ENCODE data around the gene ENAH. TPM values are rescaled to one million over a fixed set of nuclear protein-coding genes. Genes with fewer than 3 reads are reported as not detected.

The ENAH gene
- polyA plus RNA-seq, 1 of the 3 experiments (the other 2 are of a cell fraction) = 48.9 TPM

- no peak for TF ChIP-seq POLR2AphosphoS5 (IDR thresholded peaks at IDR 0.05; ENCODE audit: low read depth, low read length)
- no peak for TF ChIP-seq RCOR1 (IDR thresholded peaks at IDR 0.05; ENCODE audit: low read length)
- no peak for TF ChIP-seq YY1 (IDR thresholded peaks at IDR 0.05; ENCODE audit: low read depth)
- no peak for TF ChIP-seq TCF12 (IDR thresholded peaks at IDR 0.05)
- TF ChIP-seq CHD2 (IDR thresholded peaks at IDR 0.05; ENCODE audit: low read length, partially characterized antibody) = no peak
- no peak for TF ChIP-seq JUND (IDR thresholded peaks at IDR 0.05)
Observed at GRCh38 chr1:225534772-225535171, 118.2 kb downstream of the ENAH start (continued).

GRCh38 chr1:225534135-225534534 lies 118.8 kb downstream of the ENAH start:
- Histone ChIP-seq H3K27ac (ENCODE audit: low read depth in 2 of 2, low read length in 1 of 2) (no peak overlapping the region), H3K9ac (no peak overlapping the region), H3K9me3 (no peaks in the 10 kb centered on the region), H3K4me3 (ENCODE audit: low read depth in 2 of 2, low read length in 1 of 2) (no peak overlapping the region), H4K20me1 (ENCODE audit: insufficient read depth) (peaks cover 63% of the 10 kb centered on the region), H2AFZ (ENCODE audit: low read depth) (no peak overlapping the region), H3K79me2 (ENCODE audit: insufficient read depth) (peaks cover 98% of the 10 kb centered on the region), H3K4me2 (no peak overlapping the region), H3K36me3 (replicated peaks in 1 of 2; ENCODE audit: control insufficient read depth in 1 of 2, insufficient read depth in 2 of 2, low read length in 1 of 2) (peaks cover 44 to 45% of the 10 kb centered on the region in 2 experiments), H3K4me1 (ENCODE audit: control insufficient read depth in 1 of 2, insufficient read depth in 2 of 2, low read depth in 1 of 2, low read length in 1 of 2) (peaks cover 27 to 58% of the 10 kb centered on the region in 2 experiments; a peak in 3 of 4 replicates), H3K9me2 (no peaks in the 10 kb centered on the region), H3F3A (replicated peaks; ENCODE audit: insufficient read depth) (peaks cover 11% of the 10 kb centered on the region), H3K27me3 (ENCODE audit: insufficient read depth) (no peaks in the 10 kb centered on the region)
- 90% methylated on average over 2 of the region's 2 CpGs for whole genome bisulfite sequencing (ENCODE audit: low lambda C conversion rate)
- DNase-seq = no peak
- POLR2A ChIA-PET = no interaction called here
- CTCF ChIA-PET = interaction anchor here (1.0 to 2.4 kb wide), 4 partner anchors 9 to 244 kb away, joined by 3 to 11 read pairs (median 7); partner anchors contain the start of gene SRP9
- TF ChIP-seq MXI1 (IDR thresholded peaks at IDR 0.05; ENCODE audit: low read depth, low read length) (no peak), USF2 (IDR thresholded peaks at IDR 0.05; ENCODE audit: borderline replicate concordance, low read depth, low read length) (no peak), TEAD4 (IDR thresholded peaks at IDR 0.05; ENCODE audit: borderline replicate concordance, insufficient read depth) (no peak)

- Histone ChIP-seq H3K36me3 (replicated peaks in 1 of 2; ENCODE audit: control insufficient read depth in 1 of 2, insufficient read depth in 2 of 2, low read length in 1 of 2) (peaks cover 53 to 54% of the 10 kb centered on the region in 2 experiments), H3K27me3 (ENCODE audit: insufficient read depth) (no peaks in the 10 kb centered on the region), H2AFZ (ENCODE audit: low read depth) (no peak overlapping the region), H3K27ac (ENCODE audit: low read depth in 2 of 2, low read length in 1 of 2) (peak overlapping the region in 1 of 2 experiments; percentile 19; a peak in 2 of 4 replicates), H3K9me2 (no peaks in the 10 kb centered on the region), H3K9me3 (no peaks in the 10 kb centered on the region), H3K4me1 (ENCODE audit: control insufficient read depth in 1 of 2, insufficient read depth in 2 of 2, low read depth in 1 of 2, low read length in 1 of 2) (peaks cover 21 to 51% of the 10 kb centered on the region in 2 experiments; a peak in 3 of 4 replicates), H3K79me2 (ENCODE audit: insufficient read depth) (peaks cover 98% of the 10 kb centered on the region), H3K9ac (no peak overlapping the region), H4K20me1 (ENCODE audit: insufficient read depth) (peaks cover 59% of the 10 kb centered on the region), H3F3A (replicated peaks; ENCODE audit: insufficient read depth) (peaks cover 11% of the 10 kb centered on the region), H3K4me2 (no peak overlapping the region), H3K4me3 (ENCODE audit: low read depth in 2 of 2, low read length in 1 of 2) (no peak overlapping the region)
- DNase-seq = no peak
- CTCF ChIA-PET = interaction anchor here (1.1 kb wide), 1 partner anchor 51 kb away, joined by 4 read pairs; no protein-coding TSS in a partner anchor
- 100% methylated on average over 1 of the region's 1 CpG for WGBS (ENCODE audit: low lambda C conversion rate)
- POLR2A ChIA-PET = no interaction called here
- no peak for TF ChIP-seq ELF1 (IDR thresholded peaks at IDR 0.05)
Observed at GRCh38 chr1:225533238-225533637, 119.7 kb downstream of the ENAH start.
